B cell (primary cell): ENCODE results near the gene PODXL.

Source experiments
- EZH2 ChIP-seq: IDR thresholded peaks from 2 replicates; pipeline ENCODE4 v1.6.1; 2012; ENCODE audit warnings: borderline replicate concordance, low read depth, mild to moderate bottlenecking, moderate library complexity, low read length; ENCODE audit not compliant: insufficient read depth, poor library complexity, severe bottlenecking
- TF ChIP-seq, protein P1 (sequence below): fragments of 200-600 bp; IDR thresholded peaks from one replicate; pipeline ENCODE4 v1.8.0; 2022; ENCODE audit warnings: antibody characterized with exemption, mild to moderate bottlenecking

DNA sequence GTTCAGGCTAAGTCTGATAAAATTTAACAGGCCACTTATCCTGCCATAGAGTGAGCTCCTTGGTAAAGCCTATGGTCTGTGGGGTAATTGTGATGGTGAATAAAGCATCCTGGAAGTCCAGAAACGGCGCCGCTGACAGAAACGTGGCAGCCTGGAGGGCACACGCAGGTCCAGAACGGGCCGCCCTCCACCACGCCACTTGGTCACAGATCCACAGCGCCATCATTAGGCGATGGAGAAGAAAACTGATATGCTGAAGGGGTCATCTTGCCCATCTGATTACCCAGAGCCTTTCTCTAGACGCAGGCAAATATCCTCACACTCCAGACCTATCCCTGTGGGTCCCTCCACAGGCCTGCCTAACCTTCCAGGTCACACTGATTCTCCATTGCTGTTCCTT, 37.8 kb downstream of the PODXL start:
- TF ChIP-seq, protein P1, sequence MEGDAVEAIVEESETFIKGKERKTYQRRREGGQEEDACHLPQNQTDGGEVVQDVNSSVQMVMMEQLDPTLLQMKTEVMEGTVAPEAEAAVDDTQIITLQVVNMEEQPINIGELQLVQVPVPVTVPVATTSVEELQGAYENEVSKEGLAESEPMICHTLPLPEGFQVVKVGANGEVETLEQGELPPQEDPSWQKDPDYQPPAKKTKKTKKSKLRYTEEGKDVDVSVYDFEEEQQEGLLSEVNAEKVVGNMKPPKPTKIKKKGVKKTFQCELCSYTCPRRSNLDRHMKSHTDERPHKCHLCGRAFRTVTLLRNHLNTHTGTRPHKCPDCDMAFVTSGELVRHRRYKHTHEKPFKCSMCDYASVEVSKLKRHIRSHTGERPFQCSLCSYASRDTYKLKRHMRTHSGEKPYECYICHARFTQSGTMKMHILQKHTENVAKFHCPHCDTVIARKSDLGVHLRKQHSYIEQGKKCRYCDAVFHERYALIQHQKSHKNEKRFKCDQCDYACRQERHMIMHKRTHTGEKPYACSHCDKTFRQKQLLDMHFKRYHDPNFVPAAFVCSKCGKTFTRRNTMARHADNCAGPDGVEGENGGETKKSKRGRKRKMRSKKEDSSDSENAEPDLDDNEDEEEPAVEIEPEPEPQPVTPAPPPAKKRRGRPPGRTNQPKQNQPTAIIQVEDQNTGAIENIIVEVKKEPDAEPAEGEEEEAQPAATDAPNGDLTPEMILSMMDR, result no peak
- no peak for TF ChIP-seq EZH2
